ENCODE data around the gene LRP1.

DNA sequence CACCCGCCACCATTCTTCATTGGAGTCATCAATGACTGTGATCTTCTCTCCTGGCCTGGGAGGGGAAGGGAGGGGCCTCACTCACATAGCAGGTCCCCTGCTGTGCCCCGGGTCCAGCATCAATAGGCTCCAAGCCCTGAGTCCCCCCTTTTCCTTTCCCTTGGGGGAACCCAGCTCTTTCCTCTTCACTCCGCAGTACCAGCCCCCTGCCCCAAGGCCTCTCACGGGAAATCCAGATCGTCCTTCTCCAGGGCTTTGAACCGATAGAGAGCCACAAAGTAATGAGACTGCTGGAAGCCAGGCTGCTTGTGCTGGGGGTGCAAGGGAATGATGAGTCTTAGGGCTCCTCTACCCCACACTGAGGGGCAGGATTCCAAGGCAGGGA is 116.0 kb downstream of the LRP1 start:
- TF ChIP-seq, protein P1, sequence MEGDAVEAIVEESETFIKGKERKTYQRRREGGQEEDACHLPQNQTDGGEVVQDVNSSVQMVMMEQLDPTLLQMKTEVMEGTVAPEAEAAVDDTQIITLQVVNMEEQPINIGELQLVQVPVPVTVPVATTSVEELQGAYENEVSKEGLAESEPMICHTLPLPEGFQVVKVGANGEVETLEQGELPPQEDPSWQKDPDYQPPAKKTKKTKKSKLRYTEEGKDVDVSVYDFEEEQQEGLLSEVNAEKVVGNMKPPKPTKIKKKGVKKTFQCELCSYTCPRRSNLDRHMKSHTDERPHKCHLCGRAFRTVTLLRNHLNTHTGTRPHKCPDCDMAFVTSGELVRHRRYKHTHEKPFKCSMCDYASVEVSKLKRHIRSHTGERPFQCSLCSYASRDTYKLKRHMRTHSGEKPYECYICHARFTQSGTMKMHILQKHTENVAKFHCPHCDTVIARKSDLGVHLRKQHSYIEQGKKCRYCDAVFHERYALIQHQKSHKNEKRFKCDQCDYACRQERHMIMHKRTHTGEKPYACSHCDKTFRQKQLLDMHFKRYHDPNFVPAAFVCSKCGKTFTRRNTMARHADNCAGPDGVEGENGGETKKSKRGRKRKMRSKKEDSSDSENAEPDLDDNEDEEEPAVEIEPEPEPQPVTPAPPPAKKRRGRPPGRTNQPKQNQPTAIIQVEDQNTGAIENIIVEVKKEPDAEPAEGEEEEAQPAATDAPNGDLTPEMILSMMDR (conservative IDR thresholded peaks at IDR 0.05; ENCODE audit: low read length), result no peak
- no peak for TF ChIP-seq EZH2phosphoT487 (IDR thresholded peaks at IDR 0.05; ENCODE audit: borderline replicate concordance)

All from Loucy (cell line).